Fibroblast of gingiva (primary cell): ENCODE data around the gene HOXD11.

ENCODE experiments used
- DNase-seq: peaks from one replicate; pipeline ENCODE4 v3.0.0-alpha.2; 2011; ENCODE audit warnings: low read depth

The HOXD11 gene

DNA sequence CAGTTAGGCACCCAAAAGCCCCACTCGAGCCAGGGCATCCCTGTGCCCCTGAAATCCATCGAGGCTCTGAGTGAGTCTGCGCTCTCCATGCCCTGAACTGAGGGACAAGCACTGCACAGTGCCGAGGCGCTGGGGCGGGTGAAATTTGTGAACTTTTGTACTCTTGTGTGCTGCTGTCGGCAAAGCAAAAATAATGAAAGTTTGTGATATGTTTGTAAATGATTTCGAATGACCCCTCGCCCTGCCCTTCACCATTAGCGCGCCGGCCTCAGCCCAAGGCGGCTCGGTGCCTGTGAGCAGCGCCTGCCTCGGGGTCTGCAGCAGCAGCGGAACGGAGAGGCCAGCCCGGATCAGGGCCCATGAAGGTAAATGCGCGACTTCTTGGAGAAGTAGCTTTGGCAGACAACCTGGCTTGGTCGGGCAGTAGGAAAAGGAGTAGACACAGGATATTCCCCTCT, 42.4 kb downstream of the HOXD11 start:
- DNase-seq: no peak

DNA sequence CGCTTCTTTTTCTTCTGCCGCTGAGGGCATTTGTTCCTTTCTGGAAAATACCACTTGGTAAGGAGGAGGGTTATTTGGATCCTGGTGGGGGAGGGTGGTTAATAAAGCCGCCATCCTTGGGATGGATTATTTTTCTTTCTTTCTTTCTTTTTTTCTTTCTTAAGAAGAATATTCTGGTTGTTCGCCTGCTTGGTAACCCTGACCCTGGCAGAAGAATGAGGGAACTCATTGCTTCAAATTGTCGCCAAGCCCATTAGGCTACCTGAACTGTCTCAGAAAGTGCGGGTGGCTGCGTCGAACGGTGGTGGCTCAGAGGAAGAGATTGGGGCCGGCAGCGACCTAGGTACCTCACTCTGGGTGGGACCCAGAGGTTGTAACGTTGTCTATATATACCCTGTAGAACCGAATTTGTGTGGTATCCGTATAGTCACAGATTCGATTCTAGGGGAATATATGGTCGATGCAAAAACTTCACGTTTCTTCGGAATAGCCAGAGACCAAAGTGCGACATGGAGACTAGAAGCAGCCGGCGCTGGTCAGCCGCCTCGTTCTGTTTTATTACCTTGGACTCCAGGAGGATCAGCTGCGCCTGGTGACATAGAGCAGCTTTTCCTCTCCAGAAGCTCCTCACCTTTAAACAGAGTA, 43.0 kb downstream of the HOXD11 start:
- no peak for DNase-seq

DNA sequence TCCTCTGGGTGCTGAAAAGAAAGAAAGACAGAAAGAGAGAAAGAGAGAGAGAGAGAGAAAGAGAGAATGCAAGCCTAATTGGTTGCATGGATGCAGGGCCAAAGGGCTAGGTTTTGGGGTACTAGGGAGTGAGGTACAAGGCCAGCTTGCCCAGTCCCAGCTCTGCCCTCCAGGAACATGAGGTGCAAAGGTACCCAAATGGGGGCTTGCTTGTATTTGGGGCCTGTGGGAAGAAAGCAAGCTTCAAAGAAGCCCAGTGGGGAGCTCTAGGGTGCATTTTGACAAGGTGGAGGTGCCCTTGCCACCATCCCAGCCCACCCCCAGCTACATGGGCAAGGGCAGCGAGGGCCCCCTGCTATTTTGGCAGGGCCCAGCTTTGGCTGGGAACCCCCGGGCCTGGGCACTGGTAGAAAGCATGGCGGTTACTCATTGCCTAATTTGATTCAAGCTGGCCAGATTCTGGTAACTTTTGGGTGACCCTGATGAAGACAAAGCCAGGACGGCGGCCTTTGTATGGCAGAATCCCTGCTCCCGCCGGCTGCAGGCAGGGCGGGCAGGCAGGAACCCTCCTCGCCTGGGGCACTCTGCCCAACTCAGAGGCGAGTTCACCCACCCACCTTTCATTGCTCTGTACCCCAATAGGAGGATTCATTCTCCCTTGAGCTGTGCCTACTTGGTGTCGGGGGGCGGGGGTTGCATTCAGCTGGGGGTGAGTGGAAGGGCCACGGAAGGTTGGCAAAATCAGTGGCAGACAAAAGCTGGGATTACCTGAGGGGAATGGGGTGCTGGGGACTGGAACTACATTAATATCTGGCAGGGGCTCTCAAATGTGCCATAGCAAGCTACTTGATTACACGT, 43.7 kb downstream of the HOXD11 start:
- no peak for DNase-seq

DNA sequence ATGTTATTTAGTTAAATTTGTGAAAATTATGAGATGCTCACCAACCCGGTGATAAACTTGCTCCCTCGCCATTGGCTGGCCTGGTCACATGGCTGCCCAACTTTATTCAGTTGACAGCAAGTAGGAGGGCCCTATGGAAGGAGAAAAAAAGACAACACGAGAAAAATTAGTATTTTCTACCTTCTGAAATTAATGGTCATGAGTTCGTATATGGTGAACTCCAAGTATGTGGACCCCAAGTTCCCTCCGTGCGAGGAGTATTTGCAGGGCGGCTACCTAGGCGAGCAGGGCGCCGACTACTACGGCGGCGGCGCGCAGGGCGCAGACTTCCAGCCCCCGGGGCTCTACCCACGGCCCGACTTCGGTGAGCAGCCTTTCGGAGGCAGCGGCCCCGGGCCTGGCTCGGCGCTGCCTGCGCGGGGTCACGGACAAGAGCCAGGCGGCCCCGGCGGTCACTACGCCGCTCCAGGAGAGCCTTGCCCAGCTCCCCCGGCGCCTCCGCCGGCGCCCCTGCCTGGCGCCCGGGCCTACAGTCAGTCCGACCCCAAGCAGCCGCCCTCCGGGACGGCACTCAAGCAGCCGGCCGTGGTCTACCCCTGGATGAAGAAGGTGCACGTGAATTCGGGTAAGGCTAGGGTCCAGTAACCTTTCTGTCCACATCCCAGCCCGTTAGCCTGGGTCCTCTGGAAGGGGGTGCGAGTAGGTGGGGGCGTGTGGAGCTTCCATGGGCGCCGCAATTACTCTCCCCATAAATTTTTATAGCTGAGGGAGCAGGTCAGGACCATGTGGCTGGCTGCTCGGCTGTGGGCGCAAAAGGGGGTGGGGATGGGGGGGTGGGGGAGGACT, 44.6 kb downstream of the HOXD11 start, which contains the start of gene HOXD4:
Gene HOXD4, plus strand, starts transcription at position 109 of the 846 bp plus-strand sequence. Its CDS starts 84 bp downstream, at position 193.
- no peak for DNase-seq

DNA sequence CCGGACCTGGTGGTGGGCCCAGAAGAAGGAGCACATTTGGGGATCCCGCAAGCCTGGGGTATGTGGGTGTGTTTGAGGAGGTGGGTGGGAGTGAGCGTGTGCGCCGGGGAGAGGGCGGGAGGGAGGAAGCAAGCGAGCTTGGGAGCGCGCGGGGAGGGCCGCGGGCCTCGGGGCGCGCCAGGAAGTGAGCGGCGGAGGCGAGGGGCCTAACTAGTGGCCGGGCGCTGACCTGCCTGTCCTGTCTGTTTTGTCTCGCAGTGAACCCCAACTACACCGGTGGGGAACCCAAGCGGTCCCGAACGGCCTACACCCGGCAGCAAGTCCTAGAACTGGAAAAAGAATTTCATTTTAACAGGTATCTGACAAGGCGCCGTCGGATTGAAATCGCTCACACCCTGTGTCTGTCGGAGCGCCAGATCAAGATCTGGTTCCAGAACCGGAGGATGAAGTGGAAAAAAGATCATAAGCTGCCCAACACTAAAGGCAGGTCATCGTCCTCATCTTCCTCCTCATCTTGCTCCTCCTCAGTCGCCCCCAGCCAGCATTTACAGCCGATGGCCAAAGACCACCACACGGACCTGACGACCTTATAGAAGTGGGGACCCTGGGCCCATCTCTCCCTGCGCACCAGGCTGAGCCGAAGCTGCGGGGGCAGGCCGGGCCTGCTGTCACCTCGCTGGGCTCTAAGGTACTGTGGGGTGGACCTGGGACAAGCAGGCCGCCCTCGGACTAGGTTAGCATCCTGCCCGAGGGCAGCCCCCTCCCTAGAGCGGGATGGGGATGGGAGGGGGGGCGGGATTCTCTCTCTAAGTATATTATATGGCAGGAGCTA, 45.5 kb downstream of the HOXD11 start:
- DNase-seq: no peak

DNA sequence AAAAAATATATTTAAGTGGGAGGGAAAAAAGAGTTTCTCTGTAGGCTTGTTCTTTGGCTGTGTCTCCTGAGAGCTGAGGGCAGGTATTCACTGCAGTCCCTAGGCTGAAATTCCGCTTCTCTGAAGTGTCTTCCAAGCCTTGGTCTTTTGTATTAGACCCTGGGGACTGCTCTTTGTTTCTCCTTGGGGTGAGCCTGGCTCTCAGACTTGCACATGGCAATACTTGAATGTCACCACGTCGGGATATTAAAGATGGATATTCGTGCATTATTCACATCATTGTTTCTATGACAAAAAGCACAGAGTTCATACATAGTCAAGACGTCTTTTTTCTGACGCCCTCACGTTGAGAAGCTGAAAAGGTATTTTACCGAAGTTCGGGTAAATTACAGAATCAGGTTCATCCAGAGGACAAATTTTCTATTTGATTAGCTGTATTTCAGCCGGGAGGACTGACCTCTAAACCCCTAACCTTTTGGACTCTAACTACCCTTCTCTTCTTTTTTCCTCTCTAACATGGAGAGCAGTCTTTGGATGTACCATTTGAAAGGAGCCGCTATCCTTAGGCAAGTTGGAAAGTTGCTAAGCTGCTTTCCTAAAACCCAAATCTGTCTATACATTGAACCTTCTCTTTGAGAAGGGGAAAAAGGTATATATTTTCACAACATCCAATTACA, 47.6 kb downstream of the HOXD11 start:
- no peak for DNase-seq

DNA sequence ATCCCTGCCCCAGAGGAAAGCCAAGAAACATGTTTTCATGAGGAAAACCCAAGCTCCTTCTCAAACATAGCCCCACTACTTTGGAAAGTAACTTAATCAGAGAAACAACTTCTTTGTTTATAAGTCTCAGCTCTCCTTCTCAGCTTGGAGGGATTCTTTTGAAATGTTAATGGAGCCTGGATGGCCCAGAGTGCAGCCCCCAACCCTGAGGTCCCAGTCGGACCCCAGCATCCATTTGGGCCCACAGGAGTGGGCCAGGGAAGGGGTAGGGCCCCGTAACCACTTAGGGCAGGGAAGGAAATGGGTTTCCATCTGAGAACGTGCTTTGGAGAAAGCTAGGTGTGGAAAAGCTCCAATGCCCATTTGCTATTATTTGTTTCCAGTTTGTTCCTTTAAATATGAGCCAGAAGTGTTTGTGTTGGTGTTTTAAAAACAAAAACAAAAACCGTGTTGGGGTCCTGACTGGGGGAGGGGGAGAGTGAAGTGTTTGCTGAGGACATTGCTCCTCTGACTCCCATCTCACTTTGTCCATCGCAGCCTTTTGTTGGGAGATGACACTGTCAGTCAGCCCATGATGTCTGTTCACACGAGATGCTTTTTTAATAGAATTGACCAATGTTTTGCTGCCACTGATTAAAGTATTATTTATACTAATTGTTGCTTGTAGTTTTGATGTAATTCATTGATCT, 48.4 kb downstream of the HOXD11 start:
- no peak for DNase-seq

DNA sequence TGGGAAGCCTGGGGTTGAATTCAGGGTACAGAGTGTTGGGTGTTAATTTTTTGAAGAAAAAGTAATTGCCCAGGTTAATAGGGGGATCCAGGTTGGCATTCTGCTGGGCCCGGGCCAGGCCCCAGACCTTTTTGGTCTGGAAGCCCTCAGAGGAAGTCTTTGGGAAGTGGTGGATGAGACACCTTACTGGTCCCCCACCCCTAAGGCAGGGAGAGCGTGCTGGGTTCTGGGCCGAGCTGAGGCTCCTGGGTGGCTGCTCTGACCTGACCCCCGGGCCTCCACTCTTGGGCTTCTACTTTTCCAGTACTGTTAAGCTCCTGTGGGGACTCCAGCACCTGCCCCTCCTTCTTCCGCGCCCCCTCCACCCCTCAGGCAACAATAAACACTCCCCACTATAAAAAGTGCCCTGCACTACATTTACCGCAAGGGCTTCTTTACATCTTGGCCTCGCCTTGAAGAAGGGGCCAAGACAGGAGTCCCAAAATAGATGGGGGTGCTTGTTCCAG, 49.3 kb downstream of the HOXD11 start:
- no peak for DNase-seq

DNA sequence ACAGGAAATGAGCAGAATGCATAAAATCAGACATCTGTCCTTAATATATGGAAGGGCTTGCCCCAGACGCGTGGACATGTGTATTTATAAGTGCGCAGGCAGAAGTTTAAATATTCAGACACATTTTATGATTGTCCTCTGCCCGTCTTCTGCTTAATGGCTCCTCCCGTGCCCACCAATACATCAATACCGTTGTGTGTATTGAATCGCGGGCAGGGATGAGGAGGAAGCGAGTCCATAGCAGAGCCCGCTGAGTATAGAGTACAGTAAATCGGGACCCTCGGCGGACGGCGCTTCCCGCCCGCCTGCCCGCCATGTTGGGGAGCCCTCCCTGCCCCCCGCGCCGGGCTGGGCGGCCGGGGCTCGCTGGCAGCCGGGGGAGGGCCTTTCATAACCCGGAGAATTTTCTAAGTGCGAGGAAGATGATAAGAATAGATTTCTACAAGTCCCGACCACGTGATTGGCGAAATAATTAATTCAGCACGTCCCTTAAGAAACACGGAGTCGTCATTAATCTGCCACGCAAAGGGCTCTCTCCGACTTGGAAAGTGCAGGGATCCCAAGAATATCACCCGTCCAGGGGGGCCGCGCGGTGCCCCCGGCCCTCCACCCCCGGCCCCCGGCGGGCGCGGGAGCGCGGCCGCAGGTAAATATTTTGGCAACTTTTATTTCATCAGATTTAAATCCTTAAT, 49.9 kb downstream of the HOXD11 start, which contains the start of gene HOXD3:
Gene HOXD3, plus strand, starts transcription at position 501 of the 692 bp plus-strand sequence. CDS start 11,808 bp downstream, outside the sequence.
- DNase-seq: no peak

DNA sequence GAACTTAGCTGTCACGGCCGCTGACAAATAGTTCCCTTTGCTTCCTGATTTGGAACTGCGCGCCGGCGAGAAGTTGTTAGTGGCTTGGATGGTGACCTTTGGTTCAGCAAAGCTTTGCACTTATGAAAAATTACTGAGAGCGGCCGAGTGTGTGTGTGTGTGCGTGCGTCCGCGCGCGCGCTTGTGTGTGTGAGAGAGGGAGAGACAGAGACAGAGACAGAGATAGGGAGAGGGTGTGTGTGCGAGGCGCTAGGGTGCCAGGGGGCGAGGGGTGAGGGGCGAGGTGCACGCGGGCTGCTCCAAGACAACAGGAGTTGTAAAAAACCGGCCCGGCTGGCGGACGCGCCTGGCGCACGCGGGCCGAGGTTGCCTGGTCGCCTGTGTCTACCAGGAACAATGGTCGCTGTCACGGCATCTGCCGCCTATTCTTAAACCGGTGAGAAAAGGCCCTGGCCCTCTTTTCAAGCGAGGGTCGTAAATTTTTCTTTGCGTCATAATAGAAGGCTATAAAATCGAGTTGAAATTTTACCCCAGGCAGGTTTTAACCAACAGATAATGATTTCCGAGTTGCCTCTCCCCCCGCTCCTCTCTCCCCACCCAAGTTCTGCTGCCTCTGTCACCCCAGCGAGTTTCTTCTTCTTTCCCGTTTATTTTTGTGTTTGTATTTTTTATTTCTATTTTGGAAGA, 50.6 kb downstream of the HOXD11 start:
- no peak for DNase-seq

DNA sequence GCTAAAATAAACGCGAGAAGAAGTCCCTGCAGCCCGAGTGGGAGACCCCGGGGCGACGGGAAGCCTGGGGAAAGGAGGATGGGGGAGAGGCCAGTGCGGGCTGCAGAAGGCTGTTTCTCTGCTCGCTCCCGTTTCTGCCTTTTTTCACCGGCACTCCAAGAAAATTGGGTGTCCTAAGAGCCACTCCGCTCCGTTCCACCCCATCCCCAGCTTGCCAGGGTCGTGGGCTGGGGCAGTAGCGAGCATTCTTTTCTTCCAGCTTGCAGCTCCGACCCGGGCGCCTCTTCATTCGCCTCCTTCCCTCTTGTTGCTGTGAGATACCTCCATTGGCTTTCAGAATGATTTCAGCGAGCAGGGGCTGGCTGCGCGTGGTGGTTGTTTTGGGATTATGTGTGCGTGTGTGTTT, 51.1 kb downstream of the HOXD11 start:
- DNase-seq: no peak

DNA sequence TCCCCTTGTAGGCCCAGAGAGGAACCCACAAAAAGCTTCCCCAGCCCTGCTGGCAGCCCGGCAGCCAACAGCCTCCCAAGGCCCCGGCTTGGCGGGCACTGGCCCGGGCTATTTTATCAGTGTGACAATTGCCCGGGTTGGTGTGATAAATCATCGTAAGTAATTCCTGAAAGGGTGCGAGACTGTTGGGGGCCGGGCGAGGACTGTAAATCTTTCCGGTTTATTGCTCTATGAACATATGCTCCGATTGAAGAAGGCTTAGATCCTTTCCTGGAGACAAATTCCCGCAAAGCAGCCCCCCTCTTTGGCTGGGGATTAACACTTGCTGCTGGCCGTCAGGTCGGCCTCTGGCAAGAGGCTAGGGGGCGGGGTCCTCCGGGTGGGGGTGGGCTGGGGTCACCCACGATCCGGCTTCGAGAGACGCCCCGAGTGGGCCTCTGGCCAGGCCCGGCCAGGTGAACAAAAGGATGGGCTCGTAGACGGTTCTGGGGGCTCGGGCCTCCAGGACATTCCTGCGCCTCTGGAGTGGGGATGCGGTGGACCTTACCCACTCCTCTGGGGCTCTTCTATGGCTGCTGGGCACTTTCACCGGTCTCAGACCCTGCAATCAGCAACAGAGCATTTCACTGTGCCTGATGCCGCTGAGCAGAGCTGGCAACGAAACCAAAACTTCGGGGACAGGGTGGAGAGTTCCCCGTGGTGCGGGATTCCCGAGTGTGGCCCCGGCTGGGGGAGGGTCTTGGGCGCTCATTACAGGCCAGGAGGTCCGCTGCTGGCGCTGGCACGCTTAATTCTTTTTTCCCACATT, 52.0 kb downstream of the HOXD11 start:
- DNase-seq: no peak
